A549 (cell line): ENCODE measurements around the gene TICAM1. TPM values are rescaled to one million over a fixed set of nuclear protein-coding genes. Genes with fewer than 3 reads are reported as not detected.

Experiments used
- ATAC-seq, 2 experiments: fragments of 200-7000 bp in 1 of 2; fragments of >200 bp in 1 of 2; cut with Nextera tagmentation in 1 of 2; cut with Tn5 transposase in 1 of 2; 3 replicates each; pipeline versions ENCODE4 v1.8.0 to v1.9.1; 2018 to 2020; ENCODE audit warnings: mild to moderate bottlenecking in 1 of 2, moderate library complexity in 1 of 2
- CTCF ChIA-PET: fragments of 300-600 bp; sonication (Branson Sonifier 250); formaldehyde crosslinking; extraction: SDS; loops from one replicate; lab custom pipeline; 2021; ENCODE audit warnings: antibody characterized with exemption, inconsistent platforms; lab: Yijun Ruan, JAX
- POLR2A ChIA-PET: fragments of 350-600 bp; formaldehyde crosslinking; extraction: SDS; loops from one replicate; lab custom pipeline; 2021; ENCODE audit warnings: antibody characterized with exemption, inconsistent platforms; lab: Yijun Ruan, JAX
- DNase-seq, 2 experiments: peaks; one replicate each; pipeline versions ENCODE4 v3.0.0 to v3.0.0-alpha.2; 2011 to 2016; ENCODE audit warnings: low read depth in 1 of 2, low spot score in 1 of 2
- FAIRE-seq: peaks from 2 replicates; lab custom pipeline; 2011; peaks lifted over from hg19 to GRCh38; lab: Jason Lieb, UNC
- H3K27ac ChIP-seq, 2 experiments: fragments of >200 bp; sonication (Bioruptor Twin); formaldehyde crosslinking; 3 replicates each; pipeline ENCODE4 v1.5.1; 2016 to 2017
- H3K4me1 ChIP-seq: fragments of >200 bp; sonication (Bioruptor Twin); formaldehyde crosslinking; 3 replicates; pipeline ENCODE4 v1.6.1; 2016
- H3K4me2 ChIP-seq: fragments of >200 bp; sonication (Bioruptor Twin); formaldehyde crosslinking; 3 replicates; pipeline ENCODE4 v1.6.1; 2016
- H3K4me3 ChIP-seq: fragments of >200 bp; sonication (Bioruptor Twin); formaldehyde crosslinking; 3 replicates; pipeline ENCODE4 v1.5.1; 2016
- H3K9me3 ChIP-seq: fragments of >200 bp; sonication (Bioruptor Twin); formaldehyde crosslinking; 3 replicates; pipeline ENCODE4 v1.6.1; 2016
- CBX8 ChIP-seq: fragments of 200-600 bp; sonication (generic); IDR thresholded peaks from 2 replicates; pipeline ENCODE4 v1.6.1; 2016
- CEBPB ChIP-seq, 2 experiments: fragments of >200 bp in 1 of 2; sonication (Bioruptor Twin) in 1 of 2; formaldehyde crosslinking in 1 of 2; IDR thresholded peaks; 2 replicates each; pipeline ENCODE4 v1.6.1; 2012 to 2016
- CHD2 ChIP-seq: fragments of 150-350 bp; IDR thresholded peaks from 2 replicates; pipeline ENCODE4 v1.6.1; 2014; ENCODE audit warnings: low read length; ENCODE audit not compliant: partially characterized antibody
- ESRRA ChIP-seq: fragments of 150-350 bp; IDR thresholded peaks from 2 replicates; pipeline ENCODE4 v1.6.1; 2014; ENCODE audit warnings: mild to moderate bottlenecking, low read length, borderline replicate concordance
- FOSL2 ChIP-seq, 2 experiments: fragments of 450-650 bp in 1 of 2; fragments of >200 bp in 1 of 2; sonication (Bioruptor Twin) in 1 of 2; formaldehyde crosslinking; IDR thresholded peaks; 2 replicates each; pipeline versions ENCODE4 v1.5.0 to v1.6.1; 2016 to 2020; ENCODE audit warnings: mild to moderate bottlenecking in 1 of 2, moderate library complexity in 1 of 2
- GATA3 ChIP-seq: IDR thresholded peaks from 2 replicates; pipeline ENCODE4 v1.6.1; 2012; ENCODE audit warnings: borderline replicate concordance
- HOXB13 ChIP-seq: fragments of 250-450 bp; sonication (Bioruptor Pico); IDR thresholded peaks from 2 replicates; pipeline ENCODE4 v1.5.0; 2020; ENCODE audit warnings: low read depth, mild to moderate bottlenecking, moderate library complexity
- HOXB5 ChIP-seq: fragments of 250-450 bp; sonication (Bioruptor Pico); IDR thresholded peaks from 2 replicates; pipeline ENCODE4 v1.5.0; 2020; ENCODE audit warnings: mild to moderate bottlenecking, moderate library complexity
- JUNB ChIP-seq: fragments of >200 bp; sonication (Bioruptor Twin); formaldehyde crosslinking; IDR thresholded peaks from 2 replicates; pipeline ENCODE4 v1.6.1; 2016
- KDM1A ChIP-seq: fragments of 200-600 bp; sonication (generic); IDR thresholded peaks from 2 replicates; pipeline ENCODE4 v1.6.1; 2016; ENCODE audit warnings: low read depth, mild to moderate bottlenecking
- MAFK ChIP-seq: fragments of 450-650 bp; IDR thresholded peaks from 2 replicates; pipeline ENCODE4 v1.6.1; 2014; ENCODE audit not compliant: partially characterized antibody
- MAZ ChIP-seq: fragments of 150-350 bp; IDR thresholded peaks from 2 replicates; pipeline ENCODE4 v1.6.1; 2014; ENCODE audit warnings: antibody characterized with exemption, low read depth, low read length, borderline replicate concordance
- MYC ChIP-seq: IDR thresholded peaks from 2 replicates; pipeline ENCODE4 v1.6.1; 2012; ENCODE audit warnings: mild to moderate bottlenecking, inconsistent platforms, low read length, improper control_type of control experiment, borderline replicate concordance
- NFE2L2 ChIP-seq: fragments of 150-350 bp; conservative IDR thresholded peaks from 2 replicates; pipeline ENCODE4 v1.6.1; 2014; ENCODE audit warnings: low read length
- NPAS2 ChIP-seq: fragments of 250-450 bp; sonication (Bioruptor Pico); IDR thresholded peaks from 2 replicates; pipeline ENCODE4 v1.8.0; 2022; ENCODE audit warnings: mild to moderate bottlenecking, moderate library complexity, borderline replicate concordance
- NR3C1 ChIP-seq: fragments of >200 bp; sonication (Bioruptor Twin); formaldehyde crosslinking; IDR thresholded peaks from 3 replicates; pipeline ENCODE4 v1.6.1; 2017
- PHF8 ChIP-seq: fragments of 200-600 bp; sonication (generic); IDR thresholded peaks from 2 replicates; pipeline ENCODE4 v1.6.1; 2016; ENCODE audit warnings: low read depth, mild to moderate bottlenecking, antibody characterized with exemption, moderate library complexity, borderline replicate concordance
- POLR2A ChIP-seq: IDR thresholded peaks from 2 replicates; pipeline ENCODE4 v1.6.1; 2012; ENCODE audit warnings: mild to moderate bottlenecking, low read length
- POLR2AphosphoS2 ChIP-seq: conservative IDR thresholded peaks from 2 replicates; pipeline ENCODE4 v1.6.1; 2012; ENCODE audit warnings: low read length, improper control_type of control experiment, inconsistent platforms
- RAD21 ChIP-seq, 2 experiments: fragments of >200 bp in 1 of 2; sonication (Bioruptor Twin) in 1 of 2; formaldehyde crosslinking in 1 of 2; IDR thresholded peaks in 1 of 2; conservative IDR thresholded peaks in 1 of 2; 2 replicates in 1 of 2; 3 replicates in 1 of 2; pipeline ENCODE4 v1.6.1; 2012 to 2018; ENCODE audit warnings: inconsistent platforms in 1 of 2
- RCOR1 ChIP-seq: fragments of 150-350 bp; IDR thresholded peaks from 2 replicates; pipeline ENCODE4 v1.6.1; 2014; ENCODE audit warnings: antibody characterized with exemption, low read length, low read depth
- RFX5 ChIP-seq: fragments of 450-650 bp; IDR thresholded peaks from 2 replicates; pipeline ENCODE4 v1.7.1; 2014; ENCODE audit warnings: antibody characterized with exemption, mild to moderate bottlenecking, moderate library complexity
- SMC3 ChIP-seq: fragments of >200 bp; sonication (Bioruptor Twin); formaldehyde crosslinking; IDR thresholded peaks from 3 replicates; pipeline ENCODE4 v1.6.1; 2018; ENCODE audit warnings: inconsistent platforms
- TFCP2L1 ChIP-seq: fragments of 250-450 bp; sonication (Bioruptor Pico); IDR thresholded peaks from 2 replicates; pipeline ENCODE4 v1.5.0; 2021; ENCODE audit warnings: mild to moderate bottlenecking
- TP53 ChIP-seq: fragments of 250-450 bp; sonication (Bioruptor Pico); IDR thresholded peaks from 2 replicates; pipeline ENCODE4 v1.5.0; 2021; ENCODE audit warnings: mild to moderate bottlenecking, moderate library complexity
- ZNF302 ChIP-seq: fragments of 250-450 bp; sonication (Bioruptor Pico); IDR thresholded peaks from 2 replicates; pipeline ENCODE4 v1.9.0; 2021; ENCODE audit warnings: inconsistent platforms, mild to moderate bottlenecking, moderate library complexity
- WGBS: methylation state at CpG from one replicate; pipeline ENCODE4 v1.1.6; 2017; ENCODE audit errors: missing lambda C conversion rate; 5-methylcytosine and 5-hydroxymethylcytosine counted together
- polyA plus RNA-seq, 4 experiments: library from polyadenylated mRNA; depleted of rRNA in 3 of 4; stranded (reverse); fragments of >200 nt; fragmentation: RNase III in 1 of 4; extraction: RNeasy Plus Mini Kit Qiagen cat#74134 plus additional on column Dnase treatment in 1 of 4; gene quantifications; 2 replicates in 3 of 4; 3 replicates in 1 of 4; pipeline ENCODE4 v1.2.3, GENCODE V29; 2011 to 2017
- TF ChIP-seq, protein P1 (sequence below): fragments of 150-350 bp; IDR thresholded peaks from 2 replicates; pipeline ENCODE4 v1.6.1; 2014; ENCODE audit warnings: low read depth, mild to moderate bottlenecking, low read length
- TF ChIP-seq, protein P2 (sequence below): fragments of 200-600 bp; sonication (generic); IDR thresholded peaks from 2 replicates; pipeline ENCODE4 v1.6.1; 2016; ENCODE audit warnings: antibody characterized with exemption, mild to moderate bottlenecking, moderate library complexity
- TF ChIP-seq, protein P3 (sequence below): fragments of >200 bp; sonication (Bioruptor Twin); formaldehyde crosslinking; IDR thresholded peaks from 3 replicates; pipeline ENCODE4 v1.6.1; 2016
- TF ChIP-seq, protein P4 (sequence below): fragments of 250-450 bp; sonication (Bioruptor Pico); IDR thresholded peaks from 2 replicates; pipeline ENCODE4 v1.5.0; 2021; ENCODE audit warnings: mild to moderate bottlenecking, moderate library complexity, borderline replicate concordance
- TF ChIP-seq, protein P5 (sequence below): IDR thresholded peaks from 2 replicates; pipeline ENCODE4 v1.6.1; 2012

TICAM1 gene
- polyA plus RNA-seq, 2 of the 4 experiments (the other 2 are of a cell fraction) = 0.78 to 4.0 TPM

DNA sequence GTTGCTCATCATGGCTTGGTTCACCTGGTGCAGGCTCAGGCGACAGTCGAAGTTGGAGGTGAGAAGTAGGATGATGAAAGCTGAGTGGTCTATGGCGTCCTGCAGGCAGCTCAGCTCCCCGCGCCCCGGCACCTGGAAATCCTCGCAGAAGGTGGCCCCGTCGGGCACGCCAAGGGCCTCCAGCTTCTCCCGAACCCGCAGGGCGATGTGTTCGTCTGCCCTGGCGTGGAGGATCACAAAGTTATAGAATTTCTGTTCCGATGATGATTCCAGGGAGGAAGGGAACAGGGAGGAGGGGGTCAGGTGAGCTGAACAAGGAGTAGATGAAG is 14.6 kb downstream of the TICAM1 start:
- FAIRE-seq (no peak), ATAC-seq (no peak), DNase-seq (no peak)
- ChIA-PET CTCF (interaction anchor here (1.0 to 1.9 kb wide), 7 partner anchors 7 to 215 kb away, joined by 3 to 8 read pairs (median 3); no protein-coding TSS in a partner anchor), POLR2A (no interaction called here)
- 98% methylated on average over 16 of the region's 16 CpGs for WGBS
- peak overlapping the region in 1 of 2 experiments; percentile 89; a peak in 1 of 6 replicates for H3K27ac ChIP-seq
- TF ChIP-seq, protein P1, sequence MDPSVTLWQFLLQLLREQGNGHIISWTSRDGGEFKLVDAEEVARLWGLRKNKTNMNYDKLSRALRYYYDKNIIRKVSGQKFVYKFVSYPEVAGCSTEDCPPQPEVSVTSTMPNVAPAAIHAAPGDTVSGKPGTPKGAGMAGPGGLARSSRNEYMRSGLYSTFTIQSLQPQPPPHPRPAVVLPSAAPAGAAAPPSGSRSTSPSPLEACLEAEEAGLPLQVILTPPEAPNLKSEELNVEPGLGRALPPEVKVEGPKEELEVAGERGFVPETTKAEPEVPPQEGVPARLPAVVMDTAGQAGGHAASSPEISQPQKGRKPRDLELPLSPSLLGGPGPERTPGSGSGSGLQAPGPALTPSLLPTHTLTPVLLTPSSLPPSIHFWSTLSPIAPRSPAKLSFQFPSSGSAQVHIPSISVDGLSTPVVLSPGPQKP = no peak
- TF ChIP-seq PHF8 = no peak
- TF ChIP-seq RCOR1 = no peak
- TF ChIP-seq ESRRA = no peak
- TF ChIP-seq NPAS2 (CRISPR knock-in tag) = no peak
- TF ChIP-seq NFE2L2 = no peak
- TF ChIP-seq, protein P2, sequence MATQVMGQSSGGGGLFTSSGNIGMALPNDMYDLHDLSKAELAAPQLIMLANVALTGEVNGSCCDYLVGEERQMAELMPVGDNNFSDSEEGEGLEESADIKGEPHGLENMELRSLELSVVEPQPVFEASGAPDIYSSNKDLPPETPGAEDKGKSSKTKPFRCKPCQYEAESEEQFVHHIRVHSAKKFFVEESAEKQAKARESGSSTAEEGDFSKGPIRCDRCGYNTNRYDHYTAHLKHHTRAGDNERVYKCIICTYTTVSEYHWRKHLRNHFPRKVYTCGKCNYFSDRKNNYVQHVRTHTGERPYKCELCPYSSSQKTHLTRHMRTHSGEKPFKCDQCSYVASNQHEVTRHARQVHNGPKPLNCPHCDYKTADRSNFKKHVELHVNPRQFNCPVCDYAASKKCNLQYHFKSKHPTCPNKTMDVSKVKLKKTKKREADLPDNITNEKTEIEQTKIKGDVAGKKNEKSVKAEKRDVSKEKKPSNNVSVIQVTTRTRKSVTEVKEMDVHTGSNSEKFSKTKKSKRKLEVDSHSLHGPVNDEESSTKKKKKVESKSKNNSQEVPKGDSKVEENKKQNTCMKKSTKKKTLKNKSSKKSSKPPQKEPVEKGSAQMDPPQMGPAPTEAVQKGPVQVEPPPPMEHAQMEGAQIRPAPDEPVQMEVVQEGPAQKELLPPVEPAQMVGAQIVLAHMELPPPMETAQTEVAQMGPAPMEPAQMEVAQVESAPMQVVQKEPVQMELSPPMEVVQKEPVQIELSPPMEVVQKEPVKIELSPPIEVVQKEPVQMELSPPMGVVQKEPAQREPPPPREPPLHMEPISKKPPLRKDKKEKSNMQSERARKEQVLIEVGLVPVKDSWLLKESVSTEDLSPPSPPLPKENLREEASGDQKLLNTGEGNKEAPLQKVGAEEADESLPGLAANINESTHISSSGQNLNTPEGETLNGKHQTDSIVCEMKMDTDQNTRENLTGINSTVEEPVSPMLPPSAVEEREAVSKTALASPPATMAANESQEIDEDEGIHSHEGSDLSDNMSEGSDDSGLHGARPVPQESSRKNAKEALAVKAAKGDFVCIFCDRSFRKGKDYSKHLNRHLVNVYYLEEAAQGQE = no peak
- no peak for TF ChIP-seq CHD2
- TF ChIP-seq, protein P3, sequence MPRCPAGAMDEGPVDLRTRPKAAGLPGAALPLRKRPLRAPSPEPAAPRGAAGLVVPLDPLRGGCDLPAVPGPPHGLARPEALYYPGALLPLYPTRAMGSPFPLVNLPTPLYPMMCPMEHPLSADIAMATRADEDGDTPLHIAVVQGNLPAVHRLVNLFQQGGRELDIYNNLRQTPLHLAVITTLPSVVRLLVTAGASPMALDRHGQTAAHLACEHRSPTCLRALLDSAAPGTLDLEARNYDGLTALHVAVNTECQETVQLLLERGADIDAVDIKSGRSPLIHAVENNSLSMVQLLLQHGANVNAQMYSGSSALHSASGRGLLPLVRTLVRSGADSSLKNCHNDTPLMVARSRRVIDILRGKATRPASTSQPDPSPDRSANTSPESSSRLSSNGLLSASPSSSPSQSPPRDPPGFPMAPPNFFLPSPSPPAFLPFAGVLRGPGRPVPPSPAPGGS = no peak
- TF ChIP-seq MAFK = no peak
- no peak for TF ChIP-seq MYC
- TF ChIP-seq RFX5 = no peak
- TF ChIP-seq FOSL2 (IDR thresholded peaks at IDR 0.05) = no peak
- TF ChIP-seq FOSL2 (CRISPR knock-in tag; IDR thresholded peaks at IDR 0.05) = no peak
- TF ChIP-seq POLR2A = no peak
- no peak for TF ChIP-seq ZNF302 (CRISPR knock-in tag)
- no peak for TF ChIP-seq RAD21 (conservative IDR thresholded peaks at IDR 0.05 in 1 of 2, IDR thresholded peaks at IDR 0.05 in 1 of 2)
- TF ChIP-seq NR3C1 = no peak
- no peak for TF ChIP-seq KDM1A
- no peak for TF ChIP-seq JUNB
- no peak for TF ChIP-seq CEBPB (IDR thresholded peaks at IDR 0.05)
- H3K4me2 ChIP-seq = no peak overlapping the region
- no peaks in the 10 kb centered on the region for H3K9me3 ChIP-seq
- H3K4me3 ChIP-seq = no peak overlapping the region
- H3K4me1 ChIP-seq = peaks cover 16% of the 10 kb centered on the region

DNA sequence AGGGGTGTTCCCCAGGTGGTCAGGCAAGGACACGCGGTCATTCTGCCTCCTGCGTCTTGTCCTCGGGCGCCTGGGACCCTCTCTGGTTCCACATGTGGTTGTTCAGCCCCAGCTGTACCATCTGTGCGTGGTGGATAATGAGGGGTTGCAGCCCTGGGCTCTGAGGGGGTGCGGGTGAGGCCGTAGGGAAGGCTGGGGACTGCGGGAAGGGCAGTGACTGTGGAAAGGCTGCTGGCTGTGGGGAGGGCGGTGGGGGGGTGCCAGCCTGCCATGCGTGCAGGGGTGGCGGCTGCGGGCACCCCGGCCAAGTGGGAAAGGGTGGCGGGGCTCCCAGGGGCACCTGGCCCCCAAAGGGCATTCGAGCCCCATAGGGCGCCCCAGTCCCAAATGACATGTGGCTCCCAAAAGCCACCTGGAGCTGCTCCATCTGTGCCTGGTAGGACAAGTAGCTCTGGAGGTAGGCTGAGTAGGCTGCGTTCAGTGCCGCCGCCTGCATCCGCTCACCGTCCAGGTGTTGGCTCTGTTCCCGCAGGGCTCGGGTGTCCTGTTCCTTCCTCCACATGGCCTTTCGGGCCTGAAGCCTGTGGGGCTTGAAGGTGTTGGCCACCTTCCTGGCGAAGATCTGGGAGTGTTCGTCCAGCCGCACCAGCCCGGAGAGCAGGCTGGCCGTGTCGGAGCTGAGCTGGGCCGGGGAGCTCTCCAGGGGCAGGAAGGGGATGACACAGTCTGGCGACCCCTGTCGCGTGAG is 15.1 kb downstream of the TICAM1 start:
- POLR2A ChIA-PET = no interaction called here
- H3K4me3 ChIP-seq = no peak overlapping the region
- FAIRE-seq = no peak
- peak overlapping the region; percentile 37; the same call in 2 of the 3 replicates for H3K4me2 ChIP-seq
- no peaks in the 10 kb centered on the region for H3K9me3 ChIP-seq
- no peak for ATAC-seq
- WGBS = 99% methylated on average over 25 of the region's 35 CpGs
- TF ChIP-seq CBX8 = no peak
- no peak for TF ChIP-seq MAZ
- TF ChIP-seq, protein P4, sequence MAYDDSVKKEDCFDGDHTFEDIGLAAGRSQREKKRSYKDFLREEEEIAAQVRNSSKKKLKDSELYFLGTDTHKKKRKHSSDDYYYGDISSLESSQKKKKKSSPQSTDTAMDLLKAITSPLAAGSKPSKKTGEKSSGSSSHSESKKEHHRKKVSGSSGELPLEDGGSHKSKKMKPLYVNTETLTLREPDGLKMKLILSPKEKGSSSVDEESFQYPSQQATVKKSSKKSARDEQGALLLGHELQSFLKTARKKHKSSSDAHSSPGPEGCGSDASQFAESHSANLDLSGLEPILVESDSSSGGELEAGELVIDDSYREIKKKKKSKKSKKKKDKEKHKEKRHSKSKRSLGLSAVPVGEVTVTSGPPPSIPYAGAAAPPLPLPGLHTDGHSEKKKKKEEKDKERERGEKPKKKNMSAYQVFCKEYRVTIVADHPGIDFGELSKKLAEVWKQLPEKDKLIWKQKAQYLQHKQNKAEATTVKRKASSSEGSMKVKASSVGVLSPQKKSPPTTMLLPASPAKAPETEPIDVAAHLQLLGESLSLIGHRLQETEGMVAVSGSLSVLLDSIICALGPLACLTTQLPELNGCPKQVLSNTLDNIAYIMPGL = no peak
- TF ChIP-seq, protein P5, sequence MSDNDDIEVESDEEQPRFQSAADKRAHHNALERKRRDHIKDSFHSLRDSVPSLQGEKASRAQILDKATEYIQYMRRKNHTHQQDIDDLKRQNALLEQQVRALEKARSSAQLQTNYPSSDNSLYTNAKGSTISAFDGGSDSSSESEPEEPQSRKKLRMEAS = no peak
- TF ChIP-seq HOXB13 = no peak
- TF ChIP-seq POLR2AphosphoS2 = no peak
- no peak for TF ChIP-seq GATA3
- TF ChIP-seq NR3C1 = no peak
- no peak for TF ChIP-seq HOXB5 (CRISPR knock-in tag)
- TF ChIP-seq SMC3 = no peak
- TF ChIP-seq RAD21 (conservative IDR thresholded peaks at IDR 0.05 in 1 of 2, IDR thresholded peaks at IDR 0.05 in 1 of 2) = no peak
- no peak for TF ChIP-seq MYC
- no peak for TF ChIP-seq ZNF302 (CRISPR knock-in tag)
- TF ChIP-seq RFX5 = no peak
- no peak for TF ChIP-seq TP53 (CRISPR knock-in tag)
- TF ChIP-seq TFCP2L1 (CRISPR knock-in tag) = no peak
- H3K27ac ChIP-seq = peak overlapping the region; percentile 77 to 89
- CTCF ChIA-PET = interaction anchor here (1.0 to 1.9 kb wide), 6 partner anchors 7 to 215 kb away, joined by 3 to 8 read pairs (median 3); no protein-coding TSS in a partner anchor
- DNase-seq = no peak
- peaks cover 17% of the 10 kb centered on the region for H3K4me1 ChIP-seq
